Osteoblast (primary cell): ENCODE results near the gene MYH1. TPM values are rescaled to one million over a fixed set of nuclear protein-coding genes. Genes with fewer than 3 reads are reported as not detected.

Source experiments
- DNase-seq: peaks from one replicate; pipeline ENCODE4 v3.0.0; 2011; ENCODE audit warnings: low spot score, mixed read lengths; ENCODE audit not compliant: insufficient read length; ENCODE audit errors: missing footprints
- H2AFZ ChIP-seq: 2 replicates; pipeline ENCODE4 v1.6.0; 2011; ENCODE audit warnings: mild to moderate bottlenecking, low read length
- H3K27ac ChIP-seq: 2 replicates; pipeline ENCODE4 v1.5.1; 2011; ENCODE audit warnings: mild to moderate bottlenecking, low read depth, low read length, moderate library complexity
- H3K27me3 ChIP-seq: 2 replicates; pipeline ENCODE4 v1.6.0; 2012; ENCODE audit warnings: mild to moderate bottlenecking, control low read depth, inconsistent platforms, low read length, moderate library complexity; ENCODE audit not compliant: insufficient read depth
- H3K36me3 ChIP-seq: 2 replicates; pipeline ENCODE4 v1.5.1; 2011; ENCODE audit warnings: mild to moderate bottlenecking, low read length, control low read depth, moderate library complexity; ENCODE audit not compliant: insufficient read depth
- H3K4me1 ChIP-seq: 2 replicates; pipeline ENCODE4 v1.5.1; 2011; ENCODE audit warnings: mild to moderate bottlenecking, low read length, control low read depth, moderate library complexity; ENCODE audit not compliant: insufficient read depth
- H3K4me2 ChIP-seq: 2 replicates; pipeline ENCODE4 v1.6.0; 2011; ENCODE audit warnings: mild to moderate bottlenecking, low read length; ENCODE audit not compliant: insufficient read depth
- H3K4me3 ChIP-seq: fragments of 200-600 bp; sonication (generic); 3 replicates; pipeline ENCODE4 v1.5.1; 2012; ENCODE audit warnings: mild to moderate bottlenecking, low read length, inconsistent platforms; ENCODE audit not compliant: insufficient read depth
- H3K79me2 ChIP-seq: 2 replicates; pipeline ENCODE4 v1.6.0; 2012; ENCODE audit warnings: mild to moderate bottlenecking, low read length, control low read depth, inconsistent platforms; ENCODE audit not compliant: insufficient read depth
- H3K9me3 ChIP-seq: 2 replicates; pipeline ENCODE4 v1.5.1; 2011; ENCODE audit warnings: low read depth, low read length, control low read depth
- H4K20me1 ChIP-seq: 2 replicates; pipeline ENCODE4 v1.6.0; 2012; ENCODE audit warnings: mild to moderate bottlenecking, low read length, control low read depth; ENCODE audit not compliant: insufficient read depth
- total RNA-seq: library from RNA; depleted of rRNA; stranded (reverse); fragments of >200 nt; gene quantifications from 2 replicates; pipeline ENCODE4 v1.2.3, GENCODE V29; 2012
- TF ChIP-seq, protein P1 (sequence below): IDR thresholded peaks from 2 replicates; pipeline ENCODE4 v1.5.1; 2011; ENCODE audit warnings: mild to moderate bottlenecking, low read depth, low read length, moderate library complexity; ENCODE audit errors: extremely low read depth

The MYH1 gene
- total RNA-seq, 1 donor: not detected

DNA sequence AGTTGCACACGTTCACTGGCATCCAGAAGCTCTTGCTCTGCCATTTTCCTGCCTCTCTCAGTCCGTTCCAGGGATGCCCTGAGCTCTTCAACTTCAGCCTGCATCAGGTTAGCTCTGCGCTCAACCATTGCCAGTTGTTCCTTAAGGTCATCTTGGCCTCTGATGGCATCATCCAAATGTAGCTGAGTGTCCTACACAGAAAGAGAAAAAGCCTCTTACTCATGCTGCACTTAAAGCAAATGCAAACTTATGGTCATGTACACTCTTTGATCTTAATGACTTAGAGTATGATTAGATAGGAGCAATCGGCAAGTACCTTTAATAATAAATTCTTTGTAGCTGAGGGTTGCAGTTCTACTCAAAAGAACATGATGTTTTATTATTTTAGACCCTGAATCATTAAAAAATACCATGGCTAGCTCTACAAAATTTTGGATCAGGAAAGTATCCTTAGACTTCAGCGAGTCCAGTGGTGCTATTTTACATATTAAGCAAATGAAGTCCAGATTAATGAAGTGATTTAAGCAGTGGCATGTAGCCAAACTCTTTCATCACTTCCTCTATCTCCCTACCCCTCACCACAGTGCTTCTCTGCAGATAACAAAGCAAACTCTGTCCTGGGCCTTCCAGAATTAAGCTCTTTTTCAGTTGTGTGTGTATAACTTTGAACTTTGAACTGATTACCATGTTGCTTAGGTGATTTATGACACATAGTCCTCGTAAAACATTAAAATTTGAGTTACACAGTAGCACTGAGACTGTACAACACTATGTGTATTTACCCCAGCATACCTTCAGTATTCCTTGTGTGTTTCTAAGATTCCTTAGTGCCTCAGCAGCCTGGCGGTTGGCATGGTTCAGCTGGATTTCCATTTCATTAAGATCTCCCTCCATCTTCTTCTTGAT, 71.1 kb downstream of the MYH1 start:
- no peaks in the 10 kb centered on the region for H3K9me3 ChIP-seq
- H3K79me2 ChIP-seq: no peaks in the 10 kb centered on the region
- H4K20me1 ChIP-seq: no peaks in the 10 kb centered on the region
- H3K4me2 ChIP-seq: no peak overlapping the region
- H2AFZ ChIP-seq: no peak overlapping the region
- no peak overlapping the region for H3K4me3 ChIP-seq
- H3K4me1 ChIP-seq: no peaks in the 10 kb centered on the region
- no peak overlapping the region for H3K27ac ChIP-seq
- H3K36me3 ChIP-seq: no peaks in the 10 kb centered on the region
- no peak for DNase-seq
- TF ChIP-seq, protein P1, sequence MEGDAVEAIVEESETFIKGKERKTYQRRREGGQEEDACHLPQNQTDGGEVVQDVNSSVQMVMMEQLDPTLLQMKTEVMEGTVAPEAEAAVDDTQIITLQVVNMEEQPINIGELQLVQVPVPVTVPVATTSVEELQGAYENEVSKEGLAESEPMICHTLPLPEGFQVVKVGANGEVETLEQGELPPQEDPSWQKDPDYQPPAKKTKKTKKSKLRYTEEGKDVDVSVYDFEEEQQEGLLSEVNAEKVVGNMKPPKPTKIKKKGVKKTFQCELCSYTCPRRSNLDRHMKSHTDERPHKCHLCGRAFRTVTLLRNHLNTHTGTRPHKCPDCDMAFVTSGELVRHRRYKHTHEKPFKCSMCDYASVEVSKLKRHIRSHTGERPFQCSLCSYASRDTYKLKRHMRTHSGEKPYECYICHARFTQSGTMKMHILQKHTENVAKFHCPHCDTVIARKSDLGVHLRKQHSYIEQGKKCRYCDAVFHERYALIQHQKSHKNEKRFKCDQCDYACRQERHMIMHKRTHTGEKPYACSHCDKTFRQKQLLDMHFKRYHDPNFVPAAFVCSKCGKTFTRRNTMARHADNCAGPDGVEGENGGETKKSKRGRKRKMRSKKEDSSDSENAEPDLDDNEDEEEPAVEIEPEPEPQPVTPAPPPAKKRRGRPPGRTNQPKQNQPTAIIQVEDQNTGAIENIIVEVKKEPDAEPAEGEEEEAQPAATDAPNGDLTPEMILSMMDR: no peak
- H3K27me3 ChIP-seq: no peaks in the 10 kb centered on the region

Other genes starting within 250 kb of the MYH1 start
- gene MYH13, start 145.5 kb downstream of the MYH1 start, total RNA-seq: not detected in 2 replicates
- not detected in 2 replicates for gene MYH8, start 96.6 kb downstream of the MYH1 start, total RNA-seq
- gene MYH4, start 49.0 kb downstream of the MYH1 start, total RNA-seq: not detected in 2 replicates
- gene MYH2, start 31.1 kb upstream of the MYH1 start, total RNA-seq: not detected in 2 replicates
- gene MYH3, start 138.8 kb upstream of the MYH1 start, total RNA-seq: 0.88 and 1.8 TPM in 2 replicates
- gene SCO1, start 179.0 kb upstream of the MYH1 start, total RNA-seq: 16.5 and 18.8 TPM in 2 replicates
- 17.4 and 22.1 TPM in 2 replicates for gene ADPRM, start 179.1 kb upstream of the MYH1 start, total RNA-seq
- 3.2 and 3.3 TPM in 2 replicates for gene TMEM220, start 211.5 kb upstream of the MYH1 start, total RNA-seq